Activated naive CD4-positive, alpha-beta T cell (primary cell): Measurements from ENCODE around the gene MASP1.
"Not testable (repeated sequence)": the region's sequence is repeated elsewhere in the genome, so short reads cannot be mapped to it uniquely, and the experiment has no call there.

ENCODE experiments used
- DNase-seq, 4 experiments: peaks; one replicate each; lab custom pipeline; 2025; lab: John Stamatoyannopoulos, UW

Gene MASP1

DNA sequence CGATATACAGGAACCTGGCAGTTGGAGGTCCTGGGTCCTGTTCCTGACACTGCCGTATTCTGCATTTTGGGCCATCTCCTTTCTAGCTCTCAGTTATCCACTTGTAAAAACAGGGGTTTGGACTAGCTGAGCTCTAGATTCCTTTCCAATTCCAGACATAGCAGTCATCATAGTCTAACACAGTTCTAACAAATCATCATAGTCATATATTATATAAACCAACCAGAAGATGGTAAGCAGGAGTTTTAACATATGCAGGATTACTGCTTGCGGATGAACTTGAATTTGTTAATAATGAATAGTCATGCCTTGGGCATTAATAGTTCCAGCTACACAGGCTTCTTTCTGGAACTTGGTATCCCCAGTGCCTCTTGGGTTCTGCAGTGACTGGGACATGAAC, 26.6 kb downstream of the MASP1 start:
- no peak for DNase-seq

DNA sequence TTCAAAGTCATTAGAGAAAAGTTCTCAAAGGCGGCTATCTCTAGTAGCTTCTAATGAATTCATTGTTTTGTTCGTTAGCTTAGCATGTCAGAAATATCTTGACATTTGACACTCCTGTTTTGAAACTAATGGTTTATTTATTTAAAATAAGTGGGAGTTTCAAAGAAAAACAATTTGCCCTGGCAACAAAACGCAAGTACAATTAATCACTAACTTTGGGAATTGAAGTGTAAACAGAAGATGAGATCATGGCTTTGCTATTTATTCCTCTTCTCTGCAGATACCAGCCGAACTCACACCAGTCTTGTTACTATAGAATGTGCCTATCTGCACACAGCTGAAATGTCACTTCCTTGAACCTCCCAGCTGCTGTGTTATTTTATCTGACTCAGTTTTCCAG, 27.5 kb downstream of the MASP1 start:
- DNase-seq = no peak

DNA sequence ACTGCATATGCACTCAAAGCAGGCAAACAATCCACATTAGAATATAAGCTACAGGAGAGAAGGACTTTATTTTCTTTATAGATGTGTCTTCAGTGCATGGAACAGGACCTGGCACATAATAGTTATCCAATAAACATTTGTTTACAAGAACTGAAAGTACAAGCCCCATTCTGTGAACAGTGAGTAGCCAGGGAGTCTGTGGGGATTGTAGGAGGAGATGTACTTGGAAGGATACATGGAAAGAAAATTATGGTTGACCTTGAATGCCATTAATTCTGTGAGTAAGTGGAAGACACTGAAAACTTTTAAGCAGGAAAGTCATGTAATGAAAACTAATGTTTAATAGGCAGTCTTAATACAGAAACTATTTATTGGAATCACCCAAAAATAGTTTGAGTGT, 28.3 kb downstream of the MASP1 start:
- no peak for DNase-seq

DNA sequence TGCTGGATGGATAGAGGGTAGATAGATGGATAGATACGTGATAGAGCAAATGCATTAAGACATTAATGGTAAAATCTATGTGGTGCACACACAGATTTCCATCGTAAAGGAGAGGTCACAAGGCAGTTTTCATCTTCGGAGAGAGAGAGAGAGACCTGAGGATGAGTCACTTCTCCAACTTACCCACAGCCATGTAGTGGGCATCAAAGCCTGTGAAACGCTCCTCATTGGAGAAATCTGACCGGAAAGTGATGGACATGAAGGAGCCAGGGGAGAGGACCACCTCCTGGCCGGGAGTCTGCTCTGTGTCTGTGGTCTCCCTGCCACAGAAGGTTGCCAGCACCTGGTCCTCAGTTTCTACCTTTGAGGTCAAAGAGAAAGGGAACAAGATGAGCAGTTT, 29.2 kb downstream of the MASP1 start:
- DNase-seq = no peak

GRCh38 chr3:187261541-187261969, 30.0 kb downstream of the MASP1 start:
- DNase-seq = no peak

- DNase-seq = no peak
Observed at GRCh38 chr3:187259171-187259570, 32.4 kb downstream of the MASP1 start.

GRCh38 chr3:187257992-187258692, 33.4 kb downstream of the MASP1 start:
- no peak for DNase-seq

DNA sequence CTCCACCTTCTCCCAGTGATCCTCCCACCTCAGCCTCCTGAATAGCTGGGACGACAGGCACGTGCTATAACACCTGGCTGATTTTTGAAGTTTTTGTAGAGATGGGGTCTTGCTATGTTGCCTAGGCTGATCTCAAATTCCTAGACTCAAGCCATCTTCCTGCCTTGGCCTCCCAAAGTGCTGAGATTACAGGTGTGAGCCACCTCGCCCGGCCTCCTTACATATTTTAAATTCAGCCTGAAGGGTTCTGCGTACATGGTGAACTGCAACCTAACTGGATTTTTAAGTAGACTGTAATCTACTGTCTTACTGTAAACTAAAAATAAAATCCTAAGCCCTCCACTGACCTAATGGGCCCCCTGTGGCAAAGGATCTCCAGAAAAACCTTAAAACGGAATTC, 34.1 kb downstream of the MASP1 start:
- no peak for DNase-seq

GRCh38 chr3:187256051-187256616, 35.4 kb downstream of the MASP1 start:
- no peak for DNase-seq

DNA sequence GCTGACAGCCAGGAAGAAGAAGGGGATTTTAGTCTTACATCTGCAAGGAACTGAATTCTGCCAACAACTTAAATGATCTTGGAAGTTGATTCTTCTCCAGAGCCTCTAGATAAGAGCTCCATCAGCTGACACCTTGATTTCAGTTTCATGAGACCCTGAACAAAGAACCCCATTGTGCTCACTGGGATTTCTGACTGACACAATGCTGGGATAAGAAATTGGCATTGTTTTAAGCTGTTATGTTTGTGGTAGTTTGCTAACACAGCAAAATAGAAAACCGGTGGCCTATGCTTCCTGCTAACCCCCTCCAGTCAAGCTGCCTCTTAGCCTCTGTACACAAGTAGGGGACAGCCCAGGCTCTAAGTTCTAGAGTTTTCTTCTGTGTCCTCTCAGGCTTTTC, 36.2 kb downstream of the MASP1 start:
- DNase-seq = no peak

- DNase-seq = no peak
Observed at GRCh38 chr3:187252311-187252710, 39.2 kb downstream of the MASP1 start.

GRCh38 chr3:187251599-187251998, 39.9 kb downstream of the MASP1 start:
- no peak for DNase-seq

GRCh38 chr3:187247398-187247797, 44.1 kb downstream of the MASP1 start:
- no peak for DNase-seq

DNA sequence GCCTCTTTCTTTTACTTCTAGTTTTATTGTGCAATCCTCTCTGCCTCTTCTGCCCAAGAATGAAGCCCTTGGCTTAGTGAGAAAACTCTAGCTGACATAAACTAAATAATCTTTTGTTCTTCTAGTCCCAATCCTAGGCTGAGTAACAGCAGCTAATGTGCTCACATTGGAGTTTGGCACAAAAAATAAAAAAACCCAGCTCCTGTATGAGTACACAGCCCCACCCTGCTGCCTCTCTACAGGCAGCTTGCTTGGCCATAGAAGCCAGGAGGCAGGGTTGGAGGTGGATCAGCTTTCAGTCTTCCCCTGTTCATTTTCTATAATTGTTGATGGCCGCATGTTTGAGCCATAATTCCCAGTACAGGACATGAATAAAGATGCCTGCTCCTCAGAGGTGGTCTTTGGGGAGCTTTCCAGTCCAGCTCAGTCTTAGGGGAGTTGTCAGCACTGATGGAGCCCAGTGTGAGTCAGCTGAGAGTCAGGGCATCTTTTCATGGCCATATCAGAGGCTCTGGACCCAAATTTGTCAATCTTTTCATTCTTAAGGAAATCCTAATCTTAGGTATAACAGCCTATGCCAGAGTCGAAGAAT, 47.5 kb downstream of the MASP1 start:
- DNase-seq = no peak

- no peak for DNase-seq
Observed at GRCh38 chr3:187242900-187243299, 48.6 kb downstream of the MASP1 start.

DNA sequence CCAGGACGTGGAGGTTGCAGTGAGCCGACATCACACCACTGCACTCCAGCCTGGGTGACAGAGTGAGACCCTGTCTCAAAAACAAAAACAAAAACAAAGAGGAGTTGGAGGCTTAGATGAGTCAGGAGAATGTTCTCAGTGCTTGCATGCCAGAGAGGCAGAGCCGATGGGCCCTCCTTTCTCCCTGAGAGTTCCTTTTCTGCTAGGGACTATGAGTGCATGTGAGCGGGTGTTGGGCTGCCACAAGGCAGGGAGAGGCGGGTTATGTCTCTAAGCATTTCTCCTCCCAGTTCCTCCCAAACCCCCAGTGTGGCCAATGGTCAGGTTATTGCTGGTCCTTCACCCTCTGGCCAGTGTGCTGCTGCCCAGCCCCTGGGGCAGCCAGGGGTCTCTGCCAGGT, 49.1 kb downstream of the MASP1 start:
- no peak for DNase-seq

DNA sequence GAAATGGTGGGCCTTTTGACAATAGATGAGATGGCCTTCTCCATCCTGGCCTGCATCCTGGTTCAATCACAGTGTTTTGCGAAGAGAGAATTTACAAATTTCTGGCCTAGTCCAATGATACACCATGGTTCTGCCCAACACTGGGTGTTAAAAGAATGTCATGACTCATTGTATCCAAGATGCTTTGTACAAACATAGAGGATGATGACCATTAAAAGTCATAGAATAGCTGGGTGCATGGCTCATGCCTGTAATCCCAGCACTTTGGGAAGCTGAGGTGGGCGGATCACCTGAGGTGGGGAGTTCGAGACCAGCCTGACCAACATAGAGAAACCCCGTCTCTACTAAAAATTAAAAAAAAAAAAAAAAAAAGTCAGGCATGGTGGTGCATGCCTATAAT, 52.7 kb downstream of the MASP1 start:
- not testable (repeated sequence) for DNase-seq

GRCh38 chr3:187238239-187238638, 53.3 kb downstream of the MASP1 start:
- no peak for DNase-seq

GRCh38 chr3:187237741-187238140, 53.8 kb downstream of the MASP1 start:
- DNase-seq = no peak

- no peak for DNase-seq
Observed at GRCh38 chr3:187236962-187237361, 54.6 kb downstream of the MASP1 start.

DNA sequence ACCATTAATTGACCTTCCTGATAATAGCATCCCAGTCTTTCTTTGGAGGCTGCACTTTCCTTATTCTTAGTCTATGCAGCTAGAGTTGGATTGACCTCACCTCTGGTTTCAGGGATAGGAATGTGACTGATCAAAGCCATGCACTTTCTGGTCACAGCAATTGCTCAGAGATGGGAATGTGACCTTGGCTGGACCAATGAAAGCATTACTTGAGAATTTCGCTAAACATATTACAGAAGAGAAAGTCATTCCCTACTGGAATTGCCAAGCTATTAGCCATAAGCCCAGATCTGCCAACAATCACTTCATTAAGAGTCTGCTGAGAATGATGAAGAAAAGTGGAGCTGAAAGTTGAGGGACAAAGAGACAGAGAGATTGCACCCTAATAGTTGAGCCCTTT, 61.5 kb downstream of the MASP1 start:
- no peak for DNase-seq

DNA sequence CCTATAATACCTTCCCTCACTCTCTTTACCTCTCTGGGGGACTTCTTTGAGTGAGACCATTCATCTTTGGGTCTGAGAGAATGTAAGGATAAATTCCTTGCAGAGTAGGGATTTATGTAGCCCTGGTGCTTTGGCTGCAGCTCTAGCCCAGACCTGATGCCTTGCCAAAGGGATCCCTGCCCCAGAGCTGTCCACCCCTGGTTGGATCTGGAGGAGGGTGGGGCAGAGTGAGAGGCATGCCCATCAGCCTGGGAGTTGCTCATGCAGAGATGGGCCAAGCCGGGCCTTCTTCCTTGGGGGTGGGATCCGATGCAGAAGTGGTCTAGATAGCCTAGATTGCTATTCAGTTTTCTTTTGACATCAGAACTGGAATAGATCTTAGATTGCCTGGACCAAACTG, 62.8 kb downstream of the MASP1 start:
- DNase-seq = no peak

DNA sequence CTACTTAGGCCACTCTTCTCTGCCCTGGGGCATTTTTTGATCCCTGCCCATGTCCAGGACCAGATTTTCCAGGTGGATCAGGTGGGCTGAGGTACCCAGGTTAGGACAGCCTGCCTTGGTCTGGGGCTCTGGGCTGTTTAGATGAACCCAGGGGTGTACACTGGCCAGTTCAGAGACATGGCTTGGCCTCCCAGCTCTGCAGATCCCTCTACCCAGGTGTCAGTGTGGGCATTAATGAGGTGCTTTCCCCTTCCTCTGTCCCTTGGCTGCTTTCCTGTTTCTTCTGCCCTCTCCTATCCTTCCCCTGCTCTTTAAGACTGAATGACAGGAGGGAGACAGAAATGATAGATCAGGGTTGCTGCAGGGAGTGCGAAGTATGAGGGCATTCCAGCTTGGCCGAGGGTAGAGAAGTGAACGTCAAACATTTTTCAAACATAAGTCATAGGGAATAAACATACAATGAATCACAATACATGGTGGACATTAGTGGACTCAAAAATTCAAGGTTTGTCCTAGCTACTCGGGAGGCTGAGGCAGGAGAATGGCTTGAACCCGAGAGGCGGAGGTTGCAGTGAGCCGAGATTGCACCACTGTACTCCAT, 63.8 kb downstream of the MASP1 start:
- DNase-seq = no peak
